ENCODE results near the gene DDX10. TPM values are rescaled to one million over a fixed set of nuclear protein-coding genes. Genes with fewer than 3 reads are reported as not detected.

DDX10 gene
- polyA plus RNA-seq, 1 donor (not counting 4 experiments of a cell fraction or from before 2014, with no cell fraction given), result 32.3 TPM

GRCh38 chr11:108662700-108663099 is 2.2 kb upstream of the DDX10 start:
- Histone ChIP-seq H3K9me1 (ENCODE audit: control insufficient read depth, extremely low read depth, insufficient read depth, low read length) (no peaks in the 10 kb centered on the region), H3K4me2 (ENCODE audit: control insufficient read depth, extremely low read depth, insufficient read depth, low read depth, low read length) (no peak overlapping the region), H4K20me1 (ENCODE audit: control insufficient read depth, extremely low read depth, insufficient read depth, low read length) (no peaks in the 10 kb centered on the region), H3K9me3 (ENCODE audit: control insufficient read depth, low read depth, low read length) (no peaks in the 10 kb centered on the region), H3K79me2 (ENCODE audit: control insufficient read depth, insufficient read depth, low read length) (peaks cover 28% of the 10 kb centered on the region), H2AFZ (ENCODE audit: control insufficient read depth, low read length) (no peak overlapping the region), H3K36me3 (ENCODE audit: control insufficient read depth in 2 of 2, extremely low read depth in 1 of 2, insufficient read depth in 2 of 2, low read length in 2 of 2) (peaks cover 0 to 3% of the 10 kb centered on the region in 2 experiments), H3K9ac (ENCODE audit: control insufficient read depth, extremely low read depth, insufficient read depth, low read length) (no peak overlapping the region), H3K4me3 (ENCODE audit: control insufficient read depth in 2 of 3, extremely low read depth in 1 of 3, insufficient read depth in 2 of 3, low read depth in 1 of 3, low read length in 3 of 3) (no peak overlapping the region), H3K27me3 (ENCODE audit: control insufficient read depth, extremely low read depth, insufficient read depth, low read length) (no peaks in the 10 kb centered on the region), H3K4me1 (ENCODE audit: control insufficient read depth, extremely low read depth, insufficient read depth, low read length) (peaks cover 16% of the 10 kb centered on the region), H3K27ac (ENCODE audit: control insufficient read depth, insufficient read depth, low read length) (no peak overlapping the region)
- DNase-seq (ENCODE audit: low read depth, low spot score) (no peak), FAIRE-seq (no peak)
- dilution Hi-C loops (cut with MboI; ENCODE audit: extremely low pct_ligation_motif_present, low sequenced_read_pairs), result no loop called here
- TF ChIP-seq EZH2 (IDR thresholded peaks at IDR 0.05; ENCODE audit: low read length), result no peak
- TF ChIP-seq, protein P1, sequence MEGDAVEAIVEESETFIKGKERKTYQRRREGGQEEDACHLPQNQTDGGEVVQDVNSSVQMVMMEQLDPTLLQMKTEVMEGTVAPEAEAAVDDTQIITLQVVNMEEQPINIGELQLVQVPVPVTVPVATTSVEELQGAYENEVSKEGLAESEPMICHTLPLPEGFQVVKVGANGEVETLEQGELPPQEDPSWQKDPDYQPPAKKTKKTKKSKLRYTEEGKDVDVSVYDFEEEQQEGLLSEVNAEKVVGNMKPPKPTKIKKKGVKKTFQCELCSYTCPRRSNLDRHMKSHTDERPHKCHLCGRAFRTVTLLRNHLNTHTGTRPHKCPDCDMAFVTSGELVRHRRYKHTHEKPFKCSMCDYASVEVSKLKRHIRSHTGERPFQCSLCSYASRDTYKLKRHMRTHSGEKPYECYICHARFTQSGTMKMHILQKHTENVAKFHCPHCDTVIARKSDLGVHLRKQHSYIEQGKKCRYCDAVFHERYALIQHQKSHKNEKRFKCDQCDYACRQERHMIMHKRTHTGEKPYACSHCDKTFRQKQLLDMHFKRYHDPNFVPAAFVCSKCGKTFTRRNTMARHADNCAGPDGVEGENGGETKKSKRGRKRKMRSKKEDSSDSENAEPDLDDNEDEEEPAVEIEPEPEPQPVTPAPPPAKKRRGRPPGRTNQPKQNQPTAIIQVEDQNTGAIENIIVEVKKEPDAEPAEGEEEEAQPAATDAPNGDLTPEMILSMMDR (optimal IDR thresholded peaks at IDR 0.05 in 1 of 3, IDR thresholded peaks at IDR 0.05 in 1 of 3, conservative IDR thresholded peaks at IDR 0.05 in 1 of 3; ENCODE audit: extremely low read depth in 1 of 3, insufficient read depth in 2 of 3, low read length in 3 of 3), result no peak

DNA sequence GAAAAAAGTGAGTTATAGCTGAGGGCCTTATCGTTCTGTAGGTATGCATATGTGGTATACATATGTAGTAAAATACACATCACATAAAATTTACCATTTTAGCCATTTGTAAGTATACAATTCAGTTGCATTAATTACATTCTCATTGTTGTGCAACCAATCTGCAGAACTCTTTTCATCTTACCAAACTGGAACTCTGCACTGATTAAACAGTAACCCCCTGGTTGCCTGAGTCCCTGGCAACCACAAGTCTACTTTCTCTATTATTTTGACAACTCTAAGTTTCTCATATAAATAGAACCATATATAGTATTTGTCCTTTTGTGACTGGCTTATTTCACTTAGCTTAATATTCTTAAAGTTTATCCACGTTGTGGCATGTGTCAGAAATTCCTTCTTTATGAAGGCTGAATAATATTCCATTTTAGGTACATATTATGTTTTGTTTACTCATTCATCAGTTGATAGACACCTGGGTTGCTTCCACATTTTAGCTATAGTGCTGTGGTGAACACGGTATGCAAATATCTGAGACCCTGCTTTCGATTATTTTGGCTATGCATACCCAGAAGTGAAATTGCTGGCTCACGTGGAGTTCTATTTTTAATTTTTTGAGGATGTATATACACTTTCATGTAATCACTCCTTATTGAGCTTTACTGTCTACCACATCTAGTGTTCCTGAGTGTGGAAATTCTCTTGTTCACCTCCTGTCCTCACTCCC is 1.6 kb upstream of the DDX10 start:
- H3K4me3 ChIP-seq (ENCODE audit: control insufficient read depth in 2 of 3, extremely low read depth in 1 of 3, insufficient read depth in 2 of 3, low read depth in 1 of 3, low read length in 3 of 3), result no peak overlapping the region
- H2AFZ ChIP-seq (ENCODE audit: control insufficient read depth, low read length), result no peak overlapping the region
- no peak for FAIRE-seq
- H3K9ac ChIP-seq (ENCODE audit: control insufficient read depth, extremely low read depth, insufficient read depth, low read length), result no peak overlapping the region
- H3K36me3 ChIP-seq (ENCODE audit: control insufficient read depth in 2 of 2, extremely low read depth in 1 of 2, insufficient read depth in 2 of 2, low read length in 2 of 2), result peaks cover 0 to 4% of the 10 kb centered on the region in 2 experiments
- H3K4me1 ChIP-seq (ENCODE audit: control insufficient read depth, extremely low read depth, insufficient read depth, low read length), result peaks cover 16% of the 10 kb centered on the region
- H3K27ac ChIP-seq (ENCODE audit: control insufficient read depth, insufficient read depth, low read length), result no peak overlapping the region
- H4K20me1 ChIP-seq (ENCODE audit: control insufficient read depth, extremely low read depth, insufficient read depth, low read length), result no peaks in the 10 kb centered on the region
- TF ChIP-seq, protein P1 (optimal IDR thresholded peaks at IDR 0.05 in 1 of 3, IDR thresholded peaks at IDR 0.05 in 1 of 3, conservative IDR thresholded peaks at IDR 0.05 in 1 of 3; ENCODE audit: extremely low read depth in 1 of 3, insufficient read depth in 2 of 3, low read length in 3 of 3), result no peak
- no peak for TF ChIP-seq EZH2 (IDR thresholded peaks at IDR 0.05; ENCODE audit: low read length)
- no peaks in the 10 kb centered on the region for H3K9me1 ChIP-seq (ENCODE audit: control insufficient read depth, extremely low read depth, insufficient read depth, low read length)
- no peaks in the 10 kb centered on the region for H3K27me3 ChIP-seq (ENCODE audit: control insufficient read depth, extremely low read depth, insufficient read depth, low read length)
- no peak overlapping the region for H3K4me2 ChIP-seq (ENCODE audit: control insufficient read depth, extremely low read depth, insufficient read depth, low read depth, low read length)
- no peak for DNase-seq (ENCODE audit: low read depth, low spot score)
- peaks cover 34% of the 10 kb centered on the region for H3K79me2 ChIP-seq (ENCODE audit: control insufficient read depth, insufficient read depth, low read length)
- dilution Hi-C loops (cut with MboI; ENCODE audit: extremely low pct_ligation_motif_present, low sequenced_read_pairs), result no loop called here
- H3K9me3 ChIP-seq (ENCODE audit: control insufficient read depth, low read depth, low read length), result no peaks in the 10 kb centered on the region
